DND-41 (cell line): Measurements from ENCODE around the gene LRRN4.

Source experiments
- ATAC-seq: fragments of 200-7000 bp; cut with Tn5 transposase; 3 replicates; pipeline ENCODE4 v1.9.1; 2021; ENCODE audit warnings: low read depth; ENCODE audit not compliant: insufficient read depth
- DNase-seq: peaks from one replicate; pipeline ENCODE4 v3.0.0-alpha.2; 2020
- H2AFZ ChIP-seq: 2 replicates; pipeline ENCODE4 v1.6.0; 2012; ENCODE audit warnings: low read depth, low read length
- H3K27ac ChIP-seq: 2 replicates; pipeline ENCODE4 v1.5.1; 2012; ENCODE audit warnings: low read length, inconsistent platforms
- H3K27me3 ChIP-seq: fragments of 200-600 bp; sonication (generic); 2 replicates; pipeline ENCODE4 v1.6.0; 2012; ENCODE audit warnings: low read length, mild to moderate bottlenecking, inconsistent platforms; ENCODE audit not compliant: insufficient read depth, poor library complexity
- H3K36me3 ChIP-seq: 2 replicates; pipeline ENCODE4 v1.5.1; 2012; ENCODE audit warnings: low read length, inconsistent platforms; ENCODE audit not compliant: insufficient read depth
- H3K4me1 ChIP-seq: 2 replicates; pipeline ENCODE4 v1.5.1; 2012; ENCODE audit warnings: mild to moderate bottlenecking, low read length; ENCODE audit not compliant: insufficient read depth
- H3K4me2 ChIP-seq: 2 replicates; pipeline ENCODE4 v1.6.0; 2012; ENCODE audit warnings: mild to moderate bottlenecking, moderate library complexity, low read length, inconsistent platforms; ENCODE audit not compliant: insufficient read depth
- H3K4me3 ChIP-seq, 2 experiments: fragments of 200-600 bp in 1 of 2; shearing (Covaris generic) in 1 of 2; 2 replicates each; pipeline ENCODE4 v1.5.1; 2012 to 2016; ENCODE audit warnings: inconsistent platforms in 2 of 2, low read length in 2 of 2, mild to moderate bottlenecking in 2 of 2, low read depth in 1 of 2, moderate library complexity in 1 of 2
- H3K79me2 ChIP-seq: 2 replicates; pipeline ENCODE4 v1.6.0; 2012; ENCODE audit warnings: low read length, inconsistent platforms; ENCODE audit not compliant: insufficient read depth
- H3K9ac ChIP-seq: 2 replicates; pipeline ENCODE4 v1.6.0; 2012; ENCODE audit warnings: low read depth, mild to moderate bottlenecking, inconsistent platforms, low read length, moderate library complexity
- H3K9me3 ChIP-seq: 2 replicates; pipeline ENCODE4 v1.5.1; 2012; ENCODE audit warnings: low read length, moderate library complexity, mild to moderate bottlenecking, inconsistent platforms; ENCODE audit not compliant: insufficient read depth, severe bottlenecking
- H4K20me1 ChIP-seq: 2 replicates; pipeline ENCODE4 v1.6.0; 2012; ENCODE audit warnings: low read length; ENCODE audit not compliant: insufficient read depth
- CTCF ChIP-seq: IDR thresholded peaks from 2 replicates; pipeline ENCODE4 v1.5.1; 2012; ENCODE audit warnings: borderline replicate concordance, low read length, moderate library complexity, mild to moderate bottlenecking; ENCODE audit not compliant: poor library complexity, severe bottlenecking; ENCODE audit errors: extremely low read depth
- EZH2 ChIP-seq: IDR thresholded peaks from 3 replicates; pipeline ENCODE4 v1.6.1; 2012; ENCODE audit warnings: borderline replicate concordance, low read depth, mild to moderate bottlenecking, moderate library complexity, low read length, inconsistent platforms; ENCODE audit not compliant: severe bottlenecking

LRRN4 gene

GRCh38 chr20:6012179-6012578 lies 41.7 kb downstream of the LRRN4 start:
- no peak overlapping the region for H2AFZ ChIP-seq
- H3K4me2 ChIP-seq = no peak overlapping the region
- H3K36me3 ChIP-seq = peaks cover 79% of the 10 kb centered on the region
- H3K79me2 ChIP-seq = peaks cover 72% of the 10 kb centered on the region
- no peaks in the 10 kb centered on the region for H3K9me3 ChIP-seq
- H4K20me1 ChIP-seq = peaks cover 36% of the 10 kb centered on the region; the same call in 1 of the 2 replicates
- H3K9ac ChIP-seq = no peak overlapping the region
- no peak overlapping the region for H3K27ac ChIP-seq
- no peak for ATAC-seq
- H3K27me3 ChIP-seq = no peaks in the 10 kb centered on the region
- H3K4me1 ChIP-seq = peaks cover 17% of the 10 kb centered on the region
- TF ChIP-seq CTCF (no peak), EZH2 (no peak)
- no peak overlapping the region for H3K4me3 ChIP-seq
- DNase-seq = no peak

GRCh38 chr20:6008254-6008653 lies 45.6 kb downstream of the LRRN4 start:
- Histone ChIP-seq H3K9ac (peak overlapping the region; percentile 94), H3K4me2 (peak overlapping the region; percentile 69), H3K27ac (0 out of 2 replicates have a peak overlapping the region, but pooled peaks have one; percentile 27), H3K4me3 (peak overlapping the region in 1 of 2 experiments; percentile 82; a peak in 1 of 4 replicates), H3K4me1 (peaks cover 36% of the 10 kb centered on the region), H4K20me1 (peaks cover 33% of the 10 kb centered on the region; the same call in 1 of the 2 replicates), H3K9me3 (no peaks in the 10 kb centered on the region), H2AFZ (no peak overlapping the region), H3K79me2 (peaks cover 77% of the 10 kb centered on the region), H3K27me3 (no peaks in the 10 kb centered on the region), H3K36me3 (peaks cover 43% of the 10 kb centered on the region)
- no peak for ATAC-seq
- no peak for DNase-seq
- TF ChIP-seq EZH2 = no peak
- no peak for TF ChIP-seq CTCF

- peaks cover 29% of the 10 kb centered on the region; the same call in 1 of the 2 replicates for H4K20me1 ChIP-seq
- no peaks in the 10 kb centered on the region for H3K9me3 ChIP-seq
- ATAC-seq (no peak), DNase-seq (no peak)
- H3K4me2 ChIP-seq = peak overlapping the region; percentile 69
- peaks cover 36% of the 10 kb centered on the region for H3K4me1 ChIP-seq
- H3K27ac ChIP-seq = peak overlapping the region; percentile 85
- H3K27me3 ChIP-seq = no peaks in the 10 kb centered on the region
- H2AFZ ChIP-seq = no peak overlapping the region
- H3K4me3 ChIP-seq = peak overlapping the region; percentile 64 to 82; a peak in 3 of 4 replicates
- peaks cover 72% of the 10 kb centered on the region for H3K79me2 ChIP-seq
- peak overlapping the region; percentile 94 for H3K9ac ChIP-seq
- TF ChIP-seq CTCF (no peak), EZH2 (no peak)
- H3K36me3 ChIP-seq = peaks cover 38% of the 10 kb centered on the region
These were observed 46.2 kb downstream of the LRRN4 start for GRCh38 chr20:6007529-6008103.
